IPS-15b (cell line): ENCODE measurements around the gene OR2G2.

Experiments used
- H3K27me3 ChIP-seq: one replicate; pipeline ENCODE4 v1.6.1; 2013; ENCODE audit warnings: low read length; ENCODE audit not compliant: control insufficient read depth, insufficient read depth
- H3K36me3 ChIP-seq: one replicate; pipeline ENCODE4 v1.6.1; 2013; ENCODE audit warnings: low read length; ENCODE audit not compliant: control insufficient read depth, insufficient read depth
- H3K4me1 ChIP-seq: one replicate; pipeline ENCODE4 v1.6.1; 2013; ENCODE audit warnings: mild to moderate bottlenecking, low read length; ENCODE audit not compliant: control insufficient read depth, insufficient read depth
- H3K4me3 ChIP-seq: one replicate; pipeline ENCODE4 v1.5.1; 2013; ENCODE audit warnings: low read depth, low read length
- H3K9ac ChIP-seq: one replicate; pipeline ENCODE4 v1.6.1; 2013; ENCODE audit warnings: low read depth, mild to moderate bottlenecking, low read length
- H3K9me3 ChIP-seq: one replicate; pipeline ENCODE4 v1.6.1; 2013; ENCODE audit warnings: mild to moderate bottlenecking, low read length; ENCODE audit not compliant: control insufficient read depth, insufficient read depth

The OR2G2 gene

DNA sequence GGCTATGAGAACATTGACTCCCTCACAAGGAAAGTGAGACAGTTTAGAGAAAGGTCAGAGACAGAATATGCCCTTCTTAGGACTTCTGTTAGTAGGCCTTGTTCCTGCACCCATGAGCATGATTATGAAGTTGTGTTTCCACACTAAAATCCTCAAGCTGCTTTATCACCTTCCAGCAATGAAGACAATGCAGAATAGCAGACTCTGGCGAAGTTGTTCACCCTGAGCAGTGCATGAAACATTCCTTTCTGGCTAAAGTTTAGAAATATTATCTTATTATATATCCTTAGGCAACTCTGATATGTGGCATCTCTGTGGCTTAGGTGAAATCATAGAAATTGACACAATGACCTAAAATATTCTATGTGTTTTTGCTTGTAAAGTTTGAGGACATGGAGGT lies 13.9 kb upstream of the OR2G2 start:
- no peak overlapping the region for H3K9ac ChIP-seq
- H3K9me3 ChIP-seq = no peaks in the 10 kb centered on the region
- no peaks in the 10 kb centered on the region for H3K27me3 ChIP-seq
- no peaks in the 10 kb centered on the region for H3K36me3 ChIP-seq
- no peak overlapping the region for H3K4me3 ChIP-seq
- no peaks in the 10 kb centered on the region for H3K4me1 ChIP-seq

DNA sequence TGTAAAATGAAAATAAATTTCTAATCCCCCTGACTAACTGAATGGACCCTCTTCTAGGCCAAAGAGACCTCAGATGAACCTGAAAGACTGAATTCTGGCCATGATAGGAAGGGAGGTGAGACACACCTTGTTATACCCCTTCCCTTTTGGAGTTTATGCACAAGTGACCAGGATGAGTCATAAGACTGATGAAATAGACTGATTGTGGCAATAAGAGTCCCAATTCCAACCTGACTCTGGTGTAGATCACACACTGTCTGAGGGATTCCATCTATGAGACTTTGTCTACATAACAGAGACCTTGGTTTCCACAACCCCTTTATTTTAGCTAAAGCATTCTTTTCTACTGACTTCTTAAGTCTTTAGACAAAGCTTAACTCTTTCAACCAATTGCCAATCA lies 13.5 kb upstream of the OR2G2 start:
- Histone ChIP-seq H3K4me3 (no peak overlapping the region), H3K9me3 (no peaks in the 10 kb centered on the region), H3K27me3 (no peaks in the 10 kb centered on the region), H3K36me3 (no peaks in the 10 kb centered on the region), H3K9ac (no peak overlapping the region), H3K4me1 (no peaks in the 10 kb centered on the region)

DNA sequence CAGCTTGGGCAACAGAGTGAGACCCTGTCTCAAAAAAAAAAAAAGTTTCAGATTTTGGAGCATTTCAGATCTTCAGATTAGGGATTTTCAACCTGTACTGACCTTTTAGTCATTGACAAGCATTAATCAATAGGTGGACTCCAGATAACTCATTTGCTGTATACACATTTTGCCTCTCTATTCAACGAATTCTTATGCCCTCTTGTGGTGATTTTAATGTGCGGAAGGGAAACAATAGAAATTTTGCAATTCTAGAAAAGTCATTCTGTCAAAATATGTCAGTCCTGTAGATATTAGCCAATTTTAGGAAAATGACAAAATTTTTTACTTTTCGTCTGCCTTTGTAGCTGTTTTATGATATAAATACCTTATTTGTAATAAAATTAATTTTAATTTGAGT lies 11.6 kb upstream of the OR2G2 start:
- Histone ChIP-seq H3K36me3 (no peaks in the 10 kb centered on the region), H3K4me3 (no peak overlapping the region), H3K9ac (no peak overlapping the region), H3K4me1 (no peaks in the 10 kb centered on the region), H3K9me3 (no peaks in the 10 kb centered on the region), H3K27me3 (no peaks in the 10 kb centered on the region)

DNA sequence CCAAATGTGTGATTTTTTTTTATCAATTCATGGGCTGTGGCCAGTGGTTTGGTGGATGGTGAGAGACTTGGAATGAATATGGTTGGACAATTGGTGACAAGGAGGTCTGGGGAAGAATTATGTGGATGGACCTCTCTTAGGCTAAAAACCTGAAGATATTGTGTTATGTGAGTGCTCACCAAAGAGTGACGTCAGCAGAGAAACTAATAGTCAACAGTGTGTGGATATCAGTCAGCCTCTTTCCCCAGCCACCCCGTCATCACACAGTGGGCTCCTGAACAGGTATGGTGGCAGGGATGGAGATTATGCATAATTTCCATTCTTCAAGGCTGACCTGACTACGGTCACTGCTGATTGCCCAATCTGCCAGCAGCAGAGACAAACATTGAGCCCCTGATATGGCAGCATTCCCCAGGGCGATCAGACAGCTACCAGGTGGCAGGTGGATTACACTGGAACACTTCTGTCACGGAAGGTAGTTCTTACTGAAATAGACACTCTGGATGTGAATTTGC lies 9.2 kb upstream of the OR2G2 start:
- no peaks in the 10 kb centered on the region for H3K4me1 ChIP-seq
- no peaks in the 10 kb centered on the region for H3K36me3 ChIP-seq
- no peak overlapping the region for H3K4me3 ChIP-seq
- H3K9ac ChIP-seq = no peak overlapping the region
- H3K27me3 ChIP-seq = no peaks in the 10 kb centered on the region
- no peaks in the 10 kb centered on the region for H3K9me3 ChIP-seq

DNA sequence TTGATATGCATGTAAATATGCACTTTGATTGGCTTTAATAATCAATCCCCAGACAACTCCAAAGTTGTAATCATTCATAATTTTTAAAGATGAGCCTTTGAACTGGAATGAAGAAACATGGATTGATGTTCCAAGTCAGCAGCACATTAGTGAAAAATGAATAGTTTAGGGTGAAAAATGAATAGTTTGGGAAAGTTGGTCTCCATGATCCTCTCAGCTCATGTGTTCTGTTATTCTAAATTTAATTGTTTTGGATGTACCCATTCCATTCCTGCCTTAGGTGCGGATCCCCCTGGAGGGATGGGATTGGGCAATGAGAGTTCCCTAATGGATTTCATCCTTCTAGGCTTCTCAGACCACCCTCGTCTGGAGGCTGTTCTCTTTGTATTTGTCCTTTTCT lies 17.1 kb downstream of the OR2G2 start, which contains the start of gene OR2G3:
OR2G3 (plus strand) TSS at position 301 of the 400 bp plus-strand sequence; CDS start at position 301, 0 bp downstream.
- Histone ChIP-seq H3K27me3 (no peaks in the 10 kb centered on the region), H3K9ac (no peak within 1 kb of the TSS), H3K36me3 (no peaks in the 10 kb centered on the region), H3K4me1 (no peaks in the 10 kb centered on the region), H3K4me3 (no peak within 1 kb of the TSS), H3K9me3 (no peaks in the 10 kb centered on the region)

DNA sequence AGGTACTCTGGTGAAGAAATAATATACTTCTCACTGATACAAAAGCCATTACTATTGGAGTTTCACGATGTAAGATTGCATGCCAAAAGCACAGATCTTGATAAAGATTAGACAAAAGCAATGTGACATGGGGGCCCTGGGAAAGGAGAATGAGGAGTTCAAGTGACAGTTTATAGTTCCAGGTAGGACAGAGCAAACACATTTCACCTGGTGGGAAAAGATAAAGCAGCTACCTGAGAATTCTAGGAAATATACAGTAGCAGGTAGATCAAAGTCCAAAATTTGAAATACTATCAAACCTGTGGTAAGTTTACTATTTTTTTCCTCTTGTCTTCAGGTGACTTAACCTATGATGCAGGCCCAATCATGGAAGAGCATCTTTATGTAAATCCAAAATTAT lies 25.2 kb downstream of the OR2G2 start:
- H3K9me3 ChIP-seq = no peaks in the 10 kb centered on the region
- no peaks in the 10 kb centered on the region for H3K27me3 ChIP-seq
- H3K4me3 ChIP-seq = no peak overlapping the region

DNA sequence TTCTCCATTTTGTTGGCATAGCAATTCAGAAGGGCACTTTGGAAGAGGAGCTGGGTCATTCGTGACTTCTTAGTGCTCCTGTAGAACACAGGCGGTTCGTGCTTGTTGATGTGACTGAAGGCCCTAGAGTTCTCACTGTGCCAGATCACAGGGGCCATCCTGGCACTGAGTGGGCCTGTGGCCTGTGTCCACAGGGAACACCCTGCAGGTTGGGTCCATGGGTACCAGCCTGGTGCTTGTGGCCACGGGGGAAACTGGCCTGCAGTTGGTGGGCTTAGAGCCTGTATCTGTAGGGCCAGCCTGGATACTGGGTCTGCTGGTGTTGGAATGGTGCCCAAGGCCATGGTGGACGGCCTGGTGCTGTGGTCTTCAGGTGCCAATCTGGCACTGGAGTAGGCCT lies 26.5 kb downstream of the OR2G2 start:
- Histone ChIP-seq H3K9me3 (no peaks in the 10 kb centered on the region), H3K4me3 (no peak overlapping the region), H3K36me3 (no peaks in the 10 kb centered on the region), H3K27me3 (no peaks in the 10 kb centered on the region), H3K4me1 (no peaks in the 10 kb centered on the region), H3K9ac (no peak overlapping the region)

More for the DNA sequence above, 25.2 kb downstream of the OR2G2 start:
- H3K36me3 ChIP-seq = no peaks in the 10 kb centered on the region
- no peaks in the 10 kb centered on the region for H3K4me1 ChIP-seq
- H3K9ac ChIP-seq = no peak overlapping the region

DNA sequence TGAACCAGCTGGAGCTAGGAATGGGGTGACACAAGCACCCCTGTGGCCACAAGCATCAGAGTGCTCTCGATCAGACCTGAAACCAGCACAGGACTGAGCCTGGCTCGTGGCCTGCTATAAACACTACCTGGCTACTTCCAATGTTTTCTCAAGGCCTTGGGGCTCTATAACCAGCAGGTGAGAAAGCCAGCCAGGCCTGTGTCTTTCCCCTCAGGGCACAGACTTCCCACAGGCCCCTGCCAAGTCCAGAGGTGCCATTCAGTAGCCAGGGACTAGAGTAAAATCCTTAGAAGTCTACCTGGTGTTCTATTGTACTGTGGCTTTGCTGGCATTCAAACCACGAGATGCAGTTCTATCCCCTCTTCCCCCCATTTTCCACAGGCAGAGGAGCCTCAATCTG lies 39.8 kb downstream of the OR2G2 start:
- no peaks in the 10 kb centered on the region for H3K27me3 ChIP-seq

DNA sequence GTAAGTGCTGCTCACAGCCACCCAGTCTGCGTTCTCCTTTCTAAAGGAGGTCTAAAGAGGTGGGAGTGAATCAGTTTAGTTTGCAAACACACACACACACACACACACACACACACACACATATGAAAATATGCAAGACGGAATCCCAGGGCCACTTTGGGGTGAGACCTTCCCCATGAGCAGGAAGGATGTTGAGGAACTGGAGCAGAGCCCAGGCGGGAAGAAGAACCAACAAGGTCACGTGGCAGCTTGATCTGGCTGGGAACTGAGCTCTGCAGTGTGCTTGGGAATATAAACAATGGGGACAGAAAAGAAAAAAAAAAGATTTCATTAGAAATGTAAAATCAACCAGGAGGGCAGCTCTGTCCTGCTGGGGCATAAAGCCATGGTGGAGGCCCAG lies 49.9 kb downstream of the OR2G2 start:
- no peak overlapping the region for H3K4me3 ChIP-seq
- no peaks in the 10 kb centered on the region for H3K36me3 ChIP-seq
- H3K4me1 ChIP-seq = peaks cover 2% of the 10 kb centered on the region
- H3K9ac ChIP-seq = no peak overlapping the region
- no peaks in the 10 kb centered on the region for H3K9me3 ChIP-seq
- H3K27me3 ChIP-seq = peaks cover 29% of the 10 kb centered on the region

More for the DNA sequence above, 39.8 kb downstream of the OR2G2 start:
- Histone ChIP-seq H3K9ac (no peak overlapping the region), H3K4me3 (no peak overlapping the region), H3K36me3 (no peaks in the 10 kb centered on the region), H3K9me3 (no peaks in the 10 kb centered on the region), H3K4me1 (no peaks in the 10 kb centered on the region)

DNA sequence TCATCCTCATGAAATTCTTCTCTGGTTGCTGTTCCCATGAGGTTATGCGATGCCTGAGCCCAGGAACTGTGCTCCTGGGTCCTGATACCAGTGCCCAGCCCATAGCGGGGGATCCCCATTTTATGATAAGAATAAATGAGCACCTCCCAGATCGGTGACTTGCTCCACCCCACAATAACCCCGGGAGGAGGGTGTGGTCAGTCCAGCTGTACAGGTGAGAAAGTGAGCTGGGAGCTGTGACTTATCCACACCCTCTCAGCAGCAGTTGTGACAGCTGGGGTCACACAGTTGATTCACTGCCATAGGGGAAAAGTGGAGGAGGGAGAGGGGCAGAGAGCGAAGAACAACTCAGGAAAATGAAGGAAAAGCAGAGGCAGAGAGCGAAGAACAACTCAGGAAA lies 50.6 kb downstream of the OR2G2 start:
- Histone ChIP-seq H3K9me3 (no peaks in the 10 kb centered on the region), H3K27me3 (peaks cover 29% of the 10 kb centered on the region), H3K4me1 (peaks cover 2% of the 10 kb centered on the region), H3K36me3 (no peaks in the 10 kb centered on the region), H3K9ac (no peak overlapping the region), H3K4me3 (peak overlapping the region; percentile 45)
